SK-N-SH (cell line): ENCODE measurements around the gene WDR74. TPM values are rescaled to one million over a fixed set of nuclear protein-coding genes. Genes with fewer than 3 reads are reported as not detected.

Experiments used
- CTCF ChIA-PET: fragments of 300-600, 350-600 bp; formaldehyde crosslinking; extraction: SDS; loops from one replicate; lab custom pipeline; 2021; lab: Yijun Ruan, JAX
- POLR2A ChIA-PET: fragments of 350-600 bp; sonication (Branson Sonifier 250); formaldehyde crosslinking; extraction: SDS; loops from one replicate; lab custom pipeline; 2020; ENCODE audit warnings: antibody characterized with exemption, inconsistent platforms; lab: Yijun Ruan, JAX
- DNase-seq: peaks from one replicate; pipeline ENCODE4 v3.0.0; 2012
- H2AFZ ChIP-seq: fragments of 200-600 bp; sonication (generic); 2 replicates; pipeline ENCODE4 v1.8.1; 2016; ENCODE audit warnings: antibody characterized with exemption, mild to moderate bottlenecking, low read depth
- H3F3A ChIP-seq: fragments of 200-600 bp; sonication (generic); replicated peaks from 2 replicates; pipeline ENCODE3; 2016; ENCODE audit warnings: antibody characterized with exemption, mild to moderate bottlenecking; ENCODE audit not compliant: insufficient read depth
- H3K27ac ChIP-seq, 2 experiments: fragments of 200-500 bp in 1 of 2; fragments of 200-600 bp in 1 of 2; sonication (Bioruptor generic) in 1 of 2; sonication (generic), shearing (Covaris generic) in 1 of 2; 2 replicates each; pipeline versions ENCODE4 v1.5.1 to v1.6.1; 2014 to 2016; ENCODE audit warnings: low read depth in 2 of 2, inconsistent platforms in 1 of 2, low read length in 1 of 2, mild to moderate bottlenecking in 1 of 2, mixed read lengths in 1 of 2
- H3K27me3 ChIP-seq: fragments of 200-600 bp; sonication (generic), shearing (Covaris generic); 2 replicates; pipeline ENCODE4 v1.6.1; 2016; ENCODE audit warnings: mixed run types; ENCODE audit not compliant: insufficient read depth
- H3K36me3 ChIP-seq, 2 experiments: fragments of 200-500 bp in 1 of 2; fragments of 200-600 bp in 1 of 2; sonication (Bioruptor generic) in 1 of 2; sonication (generic) in 1 of 2; replicated peaks in 1 of 2; 2 replicates each; pipeline versions ENCODE3 to v1.5.1; 2014 to 2016; ENCODE audit warnings: low read length in 1 of 2, mild to moderate bottlenecking in 1 of 2; ENCODE audit not compliant: insufficient read depth in 2 of 2, control insufficient read depth in 1 of 2
- H3K4me1 ChIP-seq, 2 experiments: fragments of 200-500 bp in 1 of 2; fragments of 200-600 bp in 1 of 2; sonication (Bioruptor generic) in 1 of 2; sonication (generic), shearing (Covaris generic) in 1 of 2; 2 replicates each; pipeline versions ENCODE4 v1.5.1 to v1.6.1; 2014 to 2016; ENCODE audit warnings: low read depth in 1 of 2, low read length in 1 of 2, mixed run types in 1 of 2; ENCODE audit not compliant: insufficient read depth in 2 of 2, control insufficient read depth in 1 of 2
- H3K4me2 ChIP-seq: fragments of 200-600 bp; sonication (generic), shearing (Covaris generic); 2 replicates; pipeline ENCODE4 v1.6.1; 2017; ENCODE audit warnings: mixed run types
- H3K4me3 ChIP-seq, 2 experiments: fragments of 200-500 bp in 1 of 2; fragments of 200-600 bp in 1 of 2; sonication (Bioruptor generic) in 1 of 2; sonication (generic), shearing (Covaris generic) in 1 of 2; 2 replicates each; pipeline versions ENCODE4 v1.5.1 to v1.8.1; 2014 to 2016; ENCODE audit warnings: low read depth in 2 of 2, inconsistent platforms in 1 of 2, low read length in 1 of 2, mild to moderate bottlenecking in 1 of 2, mixed read lengths in 1 of 2, moderate library complexity in 1 of 2
- H3K79me2 ChIP-seq: fragments of 200-600 bp; sonication (generic); 2 replicates; pipeline ENCODE4 v1.8.1; 2017; ENCODE audit warnings: mild to moderate bottlenecking; ENCODE audit not compliant: insufficient read depth
- H3K9ac ChIP-seq: fragments of 200-600 bp; sonication (generic); 2 replicates; pipeline ENCODE4 v1.6.1; 2017; ENCODE audit warnings: mixed run types
- H3K9me2 ChIP-seq: fragments of 200-600 bp; sonication (generic); 2 replicates; pipeline ENCODE4 v1.6.1; 2017; ENCODE audit warnings: mixed run types
- H3K9me3 ChIP-seq: fragments of 200-600 bp; sonication (generic); 2 replicates; pipeline ENCODE4 v1.6.1; 2017; ENCODE audit warnings: mixed run types, mild to moderate bottlenecking, moderate library complexity
- H4K20me1 ChIP-seq: fragments of 200-600 bp; sonication (generic); 2 replicates; pipeline ENCODE4 v1.6.1; 2017; ENCODE audit warnings: mild to moderate bottlenecking, mixed run types; ENCODE audit not compliant: insufficient read depth
- CHD2 ChIP-seq: fragments of 150-350 bp; IDR thresholded peaks from 2 replicates; pipeline ENCODE4 v1.6.1; 2018; ENCODE audit warnings: low read length; ENCODE audit not compliant: partially characterized antibody
- ELF1 ChIP-seq: IDR thresholded peaks from 2 replicates; pipeline ENCODE4 v1.4.0; 2012
- MXI1 ChIP-seq: IDR thresholded peaks from 2 replicates; pipeline ENCODE4 v1.6.1; 2012; ENCODE audit warnings: mild to moderate bottlenecking, low read depth, low read length, improper control_type of control experiment
- RXRA ChIP-seq: IDR thresholded peaks from 2 replicates; pipeline ENCODE4 v1.4.0; 2012; ENCODE audit warnings: low read depth, mild to moderate bottlenecking, borderline replicate concordance
- SIN3A ChIP-seq: IDR thresholded peaks from 2 replicates; pipeline ENCODE4 v1.6.1; 2012; ENCODE audit warnings: low read depth, mild to moderate bottlenecking, low read length, moderate library complexity, borderline replicate concordance
- USF1 ChIP-seq: IDR thresholded peaks from 2 replicates; pipeline ENCODE4 v1.4.0; 2012; ENCODE audit warnings: low read depth, borderline replicate concordance
- WGBS: methylation state at CpG from one replicate; pipeline ENCODE4 v1.1.6; 2017; ENCODE audit warnings: low lambda C conversion rate; 5-methylcytosine and 5-hydroxymethylcytosine counted together
- polyA plus RNA-seq, 3 experiments: library from polyadenylated mRNA; depleted of rRNA; stranded (reverse); fragments of >200 nt; gene quantifications; 2 replicates each; pipeline ENCODE4 v1.2.3, GENCODE V29; 2012

The WDR74 gene
- polyA plus RNA-seq, 1 of the 3 experiments (the other 2 are of a cell fraction): 132 TPM

GRCh38 chr11:62853279-62853965 is 14.0 kb upstream of the WDR74 start:
- H3K4me2 ChIP-seq: peak overlapping the region; percentile 84
- H3K9me2 ChIP-seq: no peaks in the 10 kb centered on the region
- H3K9me3 ChIP-seq: no peaks in the 10 kb centered on the region
- peaks cover 14 to 16% of the 10 kb centered on the region in 2 experiments; a peak in 3 of 4 replicates for H3K4me1 ChIP-seq
- 45% methylated on average over 7 of the region's 7 CpGs for WGBS
- peaks cover 39% of the 10 kb centered on the region for H4K20me1 ChIP-seq
- POLR2A ChIA-PET: interaction anchor here (0.6 to 9.4 kb wide), 4 partner anchors 13 to 72 kb away, joined by 7 to 146 read pairs (median 28); partner anchors contain the start of genes SLC3A2, TMEM179B and WDR74
- H3K9ac ChIP-seq: peak overlapping the region; percentile 92
- peaks cover 53% of the 10 kb centered on the region for H3K79me2 ChIP-seq
- no peak for DNase-seq
- H3F3A ChIP-seq: peaks cover 53% of the 10 kb centered on the region
- no peaks in the 10 kb centered on the region for H3K27me3 ChIP-seq
- peak overlapping the region; percentile 11 to 58; a peak in 3 of 4 replicates for H3K27ac ChIP-seq
- CTCF ChIA-PET: interaction anchor here (1.1 to 5.2 kb wide), 4 partner anchors 12 to 67 kb away, joined by 3 to 46 read pairs (median 9); partner anchors contain the start of genes SLC3A2, TMEM179B and WDR74
- peaks cover 34 to 38% of the 10 kb centered on the region in 2 experiments for H3K36me3 ChIP-seq
- TF ChIP-seq ELF1: no peak
- no peak for TF ChIP-seq CHD2
- TF ChIP-seq USF1: no peak
- TF ChIP-seq SIN3A: no peak
- H3K4me3 ChIP-seq: peak overlapping the region; percentile 90 to 94
- H2AFZ ChIP-seq: no peak overlapping the region

GRCh38 chr11:62852523-62853188 is 13.3 kb upstream of the WDR74 start:
- no peak for DNase-seq
- Histone ChIP-seq H3K9me2 (no peaks in the 10 kb centered on the region), H3K36me3 (peaks cover 34 to 38% of the 10 kb centered on the region in 2 experiments), H2AFZ (no peak overlapping the region), H3K27ac (peak overlapping the region in 1 of 2 experiments; percentile 17; a peak in 1 of 4 replicates), H3K27me3 (no peaks in the 10 kb centered on the region), H3K9me3 (no peaks in the 10 kb centered on the region), H4K20me1 (peaks cover 39% of the 10 kb centered on the region), H3K4me1 (peaks cover 12 to 14% of the 10 kb centered on the region in 2 experiments; a peak in 3 of 4 replicates), H3K4me3 (no peak overlapping the region), H3F3A (peaks cover 53% of the 10 kb centered on the region), H3K79me2 (peaks cover 46% of the 10 kb centered on the region), H3K4me2 (peak overlapping the region; percentile 84), H3K9ac (peak overlapping the region; percentile 92; the same call in 1 of the 2 replicates)
- POLR2A ChIA-PET: interaction anchor here (9.4 kb wide), 1 partner anchor 12 kb away, joined by 146 read pairs; the partner anchor contains the start of gene WDR74
- TF ChIP-seq RXRA: no peak
- TF ChIP-seq MXI1: no peak
- CTCF ChIA-PET: interaction anchor here (1.5 kb wide), 1 partner anchor 66 kb away, joined by 5 read pairs; no protein-coding TSS in a partner anchor
